Right lobe of liver (tissue), 6 donors: ENCODE results near the gene CEP44. TPM values are rescaled to one million over a fixed set of nuclear protein-coding genes. Genes with fewer than 3 reads are reported as not detected.
"Not testable (repeated sequence)": the region's sequence is repeated elsewhere in the genome, so short reads cannot be mapped to it uniquely, and the experiment has no call there.

Source experiments
- ATAC-seq, 4 donors: fragments of 200-7000 bp; cut with Tn5 transposase; one replicate each; pipeline ENCODE4 v1.9.1; 2020; ENCODE audit warnings: mild to moderate bottlenecking in 4 of 4, moderate library complexity in 4 of 4
- DNase-seq, 3 donors: peaks; one replicate each; pipeline ENCODE4 v3.0.0-alpha.2; 2020
- H3K27ac ChIP-seq, 3 donors: fragments of 200-600 bp; one replicate each; pipeline ENCODE4 v1.8.0; 2022
- H3K27me3 ChIP-seq, 2 donors: fragments of 200-600 bp; one replicate each; pipeline ENCODE4 v1.8.0; 2022
- H3K36me3 ChIP-seq, 4 donors: fragments of 200-600 bp; sonication (generic) in 1 of 4; one replicate each; pipeline versions ENCODE4 v1.5.1 to v1.8.0; 2017 to 2022; ENCODE audit warnings: control low read depth in 1 of 4
- H3K4me1 ChIP-seq, 4 donors: fragments of 200-600 bp; sonication (generic) in 1 of 4; one replicate each; pipeline versions ENCODE4 v1.5.1 to v1.8.0; 2017 to 2022; ENCODE audit warnings: control low read depth in 1 of 4
- H3K4me3 ChIP-seq, 3 donors: fragments of 200-600 bp; one replicate each; pipeline ENCODE4 v1.8.0; 2022
- H3K9me3 ChIP-seq, 4 donors: fragments of 200-600 bp; sonication (generic) in 1 of 4; one replicate each; pipeline versions ENCODE4 v1.5.1 to v1.8.0; 2017 to 2022; ENCODE audit warnings: control low read depth in 1 of 4
- POLR2A ChIP-seq: fragments of 450-650 bp; IDR thresholded peaks from one replicate; pipeline ENCODE4 v1.6.1; 2017; ENCODE audit warnings: antibody characterized with exemption, mild to moderate bottlenecking
- WGBS: methylation state at CpG from one replicate; pipeline ENCODE4 v1.1.6; 2018; ENCODE audit warnings: low coverage, low lambda C conversion rate; ENCODE audit not compliant: insufficient coverage; ENCODE audit errors: missing lambda C conversion rate; 5-methylcytosine and 5-hydroxymethylcytosine counted together
- intact Hi-C, 2 donors: fragments of 100-400 bp; cut with DNase I; formaldehyde crosslinking; loops; one replicate each; pipeline versions ENCODE4 v1.11.2 to v1.14.1; 2022
- total RNA-seq, 6 experiments: library from RNA; depleted of rRNA in 2 of 6; stranded (reverse); fragments of >200 nt in 2 of 6; fragmentation: NEBNext Ultra II Directional in 3 of 6; extraction: Animal tissue kit (Norgen Biotek cat#: 25700) in 3 of 6; gene quantifications; one replicate each; pipeline versions ENCODE4 v1.1.0 to v1.2.4, GENCODE V29; 2016 to 2023
- TF ChIP-seq, protein P1 (sequence below), 4 donors: fragments of 200-600 bp in 3 of 4; fragments of 450-650 bp in 1 of 4; IDR thresholded peaks; one replicate each; pipeline versions ENCODE4 v1.5.1 to v1.8.0; 2016 to 2022; ENCODE audit warnings: antibody characterized with exemption in 4 of 4, mild to moderate bottlenecking in 2 of 4
- donor health status: DM: no; HTN: yes; CAD: no.
- donor health status: DM: no; HTN: no; CAD: no.
- donor health status: DM: no; HTN: no; CAD: no.
- donor health status: DM: no; HTN: yes; CAD: no.
- donor health status: DM: no; HTN: yes; CAD: no.

CEP44 gene
- total RNA-seq, 6 experiments from 2014 or later, result 3.8 to 9.9 (median 7.2) TPM

DNA sequence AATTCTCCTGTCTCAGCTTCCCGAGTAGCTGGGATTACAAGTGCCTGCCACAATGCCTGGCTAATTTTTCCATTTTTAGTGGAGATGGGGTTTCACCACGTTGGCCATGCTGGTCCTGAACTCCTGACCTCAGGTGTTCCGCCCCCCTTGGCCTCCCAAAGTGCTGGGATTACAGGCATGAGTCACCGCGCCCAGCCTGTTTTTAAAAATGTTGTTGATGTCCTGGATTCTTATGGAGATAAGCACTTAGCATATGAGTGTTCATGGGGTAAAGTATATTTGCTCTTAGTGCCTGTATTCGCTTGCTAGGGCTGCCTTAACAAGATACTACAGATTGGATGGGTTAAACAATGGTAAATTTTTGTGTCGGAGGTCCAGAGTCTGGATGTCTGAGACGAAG is 91.7 kb downstream of the CEP44 start:
- intact Hi-C loops, result no loop called here
- 66% methylated on average over 7 of the region's 8 CpGs for WGBS
- no peak for ATAC-seq

DNA sequence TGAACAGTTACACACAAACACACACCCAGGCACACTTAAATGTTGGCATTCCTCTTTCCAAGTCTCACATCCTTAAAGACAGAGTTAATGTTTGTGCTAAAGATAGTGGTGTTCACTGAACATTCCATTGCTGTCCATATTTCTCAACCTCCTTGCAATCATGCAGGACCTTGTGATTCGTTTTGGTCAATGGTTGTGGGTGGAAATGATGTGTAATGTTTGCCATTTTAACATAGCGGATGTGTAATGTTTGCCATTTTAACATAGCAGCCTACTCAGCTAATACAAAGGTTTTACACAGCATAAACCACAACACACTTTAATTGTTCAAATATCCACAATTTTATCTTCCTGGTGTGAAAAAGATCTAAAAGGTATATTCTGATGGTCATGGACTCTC is 93.9 kb downstream of the CEP44 start:
- Histone ChIP-seq H3K27me3 (no peaks in the 10 kb centered on the region), H3K4me1 (no peaks in the 10 kb centered on the region), H3K36me3 (no peaks in the 10 kb centered on the region), H3K4me3 (no peak overlapping the region), H3K27ac (no peak overlapping the region), H3K9me3 (no peaks in the 10 kb centered on the region)
- no peak for TF ChIP-seq POLR2A
- TF ChIP-seq, protein P1, sequence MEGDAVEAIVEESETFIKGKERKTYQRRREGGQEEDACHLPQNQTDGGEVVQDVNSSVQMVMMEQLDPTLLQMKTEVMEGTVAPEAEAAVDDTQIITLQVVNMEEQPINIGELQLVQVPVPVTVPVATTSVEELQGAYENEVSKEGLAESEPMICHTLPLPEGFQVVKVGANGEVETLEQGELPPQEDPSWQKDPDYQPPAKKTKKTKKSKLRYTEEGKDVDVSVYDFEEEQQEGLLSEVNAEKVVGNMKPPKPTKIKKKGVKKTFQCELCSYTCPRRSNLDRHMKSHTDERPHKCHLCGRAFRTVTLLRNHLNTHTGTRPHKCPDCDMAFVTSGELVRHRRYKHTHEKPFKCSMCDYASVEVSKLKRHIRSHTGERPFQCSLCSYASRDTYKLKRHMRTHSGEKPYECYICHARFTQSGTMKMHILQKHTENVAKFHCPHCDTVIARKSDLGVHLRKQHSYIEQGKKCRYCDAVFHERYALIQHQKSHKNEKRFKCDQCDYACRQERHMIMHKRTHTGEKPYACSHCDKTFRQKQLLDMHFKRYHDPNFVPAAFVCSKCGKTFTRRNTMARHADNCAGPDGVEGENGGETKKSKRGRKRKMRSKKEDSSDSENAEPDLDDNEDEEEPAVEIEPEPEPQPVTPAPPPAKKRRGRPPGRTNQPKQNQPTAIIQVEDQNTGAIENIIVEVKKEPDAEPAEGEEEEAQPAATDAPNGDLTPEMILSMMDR (IDR thresholded peaks at IDR 0.05), result no peak
- intact Hi-C loops, result no loop called here
- 33% methylated on average over 2 of the region's 2 CpGs for WGBS
- DNase-seq, result no peak
- no peak for ATAC-seq

More for the DNA sequence above, 91.7 kb downstream of the CEP44 start:
- H3K9me3 ChIP-seq, result no peaks in the 10 kb centered on the region
- H3K36me3 ChIP-seq, result no peaks in the 10 kb centered on the region
- no peaks in the 10 kb centered on the region for H3K27me3 ChIP-seq
- no peaks in the 10 kb centered on the region for H3K4me1 ChIP-seq
- no peak overlapping the region for H3K4me3 ChIP-seq
- no peak overlapping the region for H3K27ac ChIP-seq
- no peak for DNase-seq
- TF ChIP-seq, protein P1 (IDR thresholded peaks at IDR 0.05), result no peak
- no peak for TF ChIP-seq POLR2A

DNA sequence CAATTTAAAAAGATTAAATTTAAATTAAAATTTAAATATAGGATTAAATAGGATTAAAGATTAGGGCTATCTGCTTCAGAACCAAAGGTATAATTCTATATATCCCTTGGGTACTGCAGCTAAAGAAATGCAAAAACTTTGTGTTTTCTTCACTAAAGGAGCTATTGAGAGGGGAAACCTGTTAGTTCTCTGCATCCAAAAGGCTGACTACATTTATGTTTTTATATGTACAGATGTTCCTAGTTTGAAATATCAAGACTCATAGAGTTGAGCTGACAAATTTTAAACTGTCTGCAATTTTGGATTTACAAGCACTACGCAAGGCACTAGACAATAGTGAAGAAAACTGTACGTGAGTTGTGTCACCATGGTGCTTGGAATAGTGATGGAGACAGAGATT is 95.2 kb downstream of the CEP44 start:
- intact Hi-C loops, result no loop called here
- no peak overlapping the region for H3K27ac ChIP-seq
- DNase-seq, result no peak
- 68% methylated on average over 2 of the region's 2 CpGs for WGBS
- H3K4me3 ChIP-seq, result no peak overlapping the region
- ATAC-seq, result no peak
- H3K4me1 ChIP-seq, result no peaks in the 10 kb centered on the region
- no peaks in the 10 kb centered on the region for H3K27me3 ChIP-seq
- no peaks in the 10 kb centered on the region for H3K9me3 ChIP-seq
- no peak for TF ChIP-seq POLR2A
- TF ChIP-seq, protein P1 (IDR thresholded peaks at IDR 0.05), result no peak
- H3K36me3 ChIP-seq, result no peaks in the 10 kb centered on the region

DNA sequence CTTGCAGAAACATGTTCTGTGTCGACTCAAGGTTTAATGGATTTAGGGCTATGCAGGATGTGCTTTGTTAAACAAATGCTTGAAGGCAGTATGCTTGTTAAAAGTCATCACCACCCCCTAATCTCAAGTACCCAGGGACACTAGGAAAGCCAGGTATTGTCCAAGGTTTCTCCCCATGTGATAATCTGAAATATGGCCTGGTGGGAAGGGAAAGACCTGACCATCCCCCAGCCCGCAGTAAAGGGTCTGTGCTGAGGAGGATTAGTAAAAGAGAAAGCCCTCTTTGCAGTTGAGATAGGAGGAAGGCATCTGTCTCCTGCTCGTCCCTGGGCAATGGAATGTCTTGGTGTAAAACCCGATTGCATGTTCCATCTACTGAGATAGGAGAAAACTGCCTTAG is 96.5 kb downstream of the CEP44 start:
- H3K9me3 ChIP-seq, H3K4me3 ChIP-seq, H3K36me3 ChIP-seq, intact Hi-C loops, H3K4me1 ChIP-seq, ATAC-seq, H3K27ac ChIP-seq, H3K27me3 ChIP-seq, DNase-seq: not testable (repeated sequence)
- WGBS, result 24% methylated on average over 4 of the region's 4 CpGs

DNA sequence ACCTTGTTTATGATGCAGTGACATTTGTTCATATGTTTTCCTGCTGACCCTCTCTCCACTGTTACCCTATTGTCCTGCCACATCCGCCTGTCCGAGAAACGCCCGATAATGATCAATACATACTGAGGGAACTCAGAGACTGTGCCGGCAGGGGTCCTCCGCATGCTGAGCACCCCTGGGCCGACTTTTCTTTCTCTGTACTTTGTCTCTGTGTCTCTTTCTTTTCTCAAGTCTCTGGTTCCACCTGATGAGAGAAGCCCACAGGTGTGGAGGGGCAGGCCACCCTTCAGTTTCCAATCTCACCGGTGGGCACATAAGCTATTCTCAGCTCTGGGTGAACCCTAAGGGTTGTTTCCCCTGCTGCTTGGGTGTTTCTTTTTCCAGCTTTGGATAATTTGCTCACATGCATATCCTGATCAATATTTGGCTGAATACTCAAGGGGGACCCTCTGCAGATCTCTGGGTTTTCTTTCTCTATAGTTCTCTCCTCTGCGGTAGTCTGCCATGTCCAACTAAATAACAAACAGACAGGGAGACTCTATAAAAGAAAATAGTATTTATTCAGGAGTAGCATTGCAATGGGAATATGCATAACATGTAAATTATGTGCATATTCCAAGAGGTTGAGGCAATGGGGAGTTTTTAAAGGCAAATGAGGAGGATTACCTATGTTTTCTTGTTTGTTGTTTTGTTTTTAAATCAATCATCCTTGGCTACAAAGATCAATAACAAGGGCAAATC is 97.2 kb downstream of the CEP44 start:
- H3K9me3 ChIP-seq, result no peaks in the 10 kb centered on the region
- 64% methylated on average over 9 of the region's 9 CpGs for whole genome bisulfite sequencing
- intact Hi-C loops, result no loop called here
- TF ChIP-seq POLR2A, result no peak
- TF ChIP-seq, protein P1 (IDR thresholded peaks at IDR 0.05), result no peak
- H3K27me3 ChIP-seq, result no peaks in the 10 kb centered on the region
- DNase-seq (no peak), ATAC-seq (no peak)
- H3K36me3 ChIP-seq, result no peaks in the 10 kb centered on the region
- H3K27ac ChIP-seq, result no peak overlapping the region
- no peak overlapping the region for H3K4me3 ChIP-seq
- H3K4me1 ChIP-seq, result no peaks in the 10 kb centered on the region
